GM04503 (cell line): ENCODE results near the gene DCP2.

Experiments used
- DNase-seq: peaks from one replicate; pipeline ENCODE4 v3.0.0-alpha.2; 2012; ENCODE audit warnings: low read depth

Gene DCP2

GRCh38 chr5:113047733-113048652, 71.4 kb downstream of the DCP2 start:
- no peak for DNase-seq

GRCh38 chr5:113048931-113049330, 72.3 kb downstream of the DCP2 start:
- no peak for DNase-seq

DNA sequence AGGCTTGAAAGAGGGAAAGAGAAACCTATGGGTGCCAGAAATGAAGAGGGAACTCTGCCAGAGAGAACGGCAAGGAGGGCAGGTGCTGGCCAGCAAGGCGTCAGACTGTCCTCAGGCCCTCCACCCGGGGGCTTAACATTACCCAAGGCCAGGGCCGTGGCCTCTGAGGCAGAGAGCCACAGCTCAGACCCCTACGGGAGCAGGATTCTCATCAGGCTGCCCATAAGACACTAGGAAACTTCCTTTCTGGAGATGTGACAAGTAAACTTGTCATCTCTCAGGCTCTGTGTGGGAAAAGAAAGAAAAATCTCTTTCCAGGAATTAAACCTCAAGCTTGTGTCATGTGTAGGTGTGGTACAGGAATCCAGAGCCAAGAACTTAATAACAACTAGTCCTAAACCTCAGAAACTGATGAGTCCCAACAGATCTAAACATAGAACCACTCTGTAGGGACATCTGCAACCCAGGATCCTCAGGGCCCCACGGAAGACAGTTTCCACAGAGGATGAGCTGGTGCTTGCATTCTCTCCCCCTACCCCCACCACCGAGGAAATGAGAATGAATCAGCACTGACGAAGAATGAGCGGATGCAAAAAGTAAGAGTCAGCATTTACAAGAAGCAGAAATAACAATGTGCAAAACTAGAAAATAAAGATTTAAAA, 74.3 kb downstream of the DCP2 start:
- peak; percentile 64 for DNase-seq

DNA sequence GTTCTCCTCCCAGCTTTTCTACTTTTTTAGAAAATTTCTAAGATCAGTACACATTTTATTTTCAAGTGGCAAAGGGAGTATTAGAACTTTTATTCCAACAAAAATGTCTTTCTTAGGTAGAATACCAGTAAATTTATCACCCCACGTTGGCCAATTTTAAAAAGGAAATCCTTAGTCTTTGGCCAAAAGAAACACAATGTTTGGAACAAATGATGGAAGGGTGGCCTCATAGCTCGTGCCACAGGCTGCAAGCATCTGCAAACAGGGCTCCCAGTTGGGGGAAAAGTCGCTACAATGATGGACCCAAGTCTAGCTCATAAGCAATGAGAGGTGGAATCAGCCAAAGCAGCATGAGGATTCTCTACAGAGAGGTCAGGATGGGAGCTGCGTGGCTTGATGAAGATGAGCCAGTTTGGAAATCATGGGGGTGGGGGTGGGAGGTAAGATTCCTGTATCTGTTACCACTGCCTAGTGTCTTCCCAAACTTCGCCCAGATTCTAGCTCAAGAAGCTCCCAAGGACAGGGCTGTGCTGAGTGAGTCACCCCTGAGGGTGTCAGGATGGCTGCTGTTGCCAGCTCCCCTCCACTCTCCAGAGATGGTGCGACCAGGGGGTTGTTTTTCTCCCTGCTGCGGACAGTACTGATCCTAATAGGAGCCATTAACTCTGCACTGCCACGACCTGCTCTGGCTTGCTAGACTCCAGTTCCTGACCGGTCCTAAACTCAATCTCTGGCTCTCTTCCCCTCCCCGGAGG, 75.6 kb downstream of the DCP2 start:
- DNase-seq, result no peak

- no peak for DNase-seq
These were observed 77.0 kb downstream of the DCP2 start for GRCh38 chr5:113053511-113053995.

DNA sequence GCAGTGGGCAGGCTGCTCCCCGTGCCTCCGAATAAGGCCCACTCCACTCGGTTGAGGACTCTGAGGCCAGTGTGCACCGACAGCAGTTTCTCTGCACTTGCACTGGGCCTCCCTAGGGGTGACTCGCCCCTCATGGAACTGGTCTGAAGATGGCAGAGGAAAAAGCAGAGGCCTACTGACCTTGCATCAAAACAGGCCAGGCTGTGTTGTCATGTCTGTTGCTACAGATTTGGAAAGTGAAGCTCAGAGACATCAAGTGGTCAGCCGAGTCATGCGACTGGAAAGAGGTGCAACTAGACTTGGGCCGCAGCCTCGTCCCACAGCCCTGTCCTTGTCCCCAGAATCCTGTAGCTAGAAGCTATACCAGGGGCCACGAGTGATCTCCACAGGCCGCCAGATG, 78.3 kb downstream of the DCP2 start:
- no peak for DNase-seq

GRCh38 chr5:113056988-113057387, 80.4 kb downstream of the DCP2 start:
- DNase-seq, result no peak

GRCh38 chr5:113057557-113057984, 81.0 kb downstream of the DCP2 start:
- DNase-seq, result no peak

DNA sequence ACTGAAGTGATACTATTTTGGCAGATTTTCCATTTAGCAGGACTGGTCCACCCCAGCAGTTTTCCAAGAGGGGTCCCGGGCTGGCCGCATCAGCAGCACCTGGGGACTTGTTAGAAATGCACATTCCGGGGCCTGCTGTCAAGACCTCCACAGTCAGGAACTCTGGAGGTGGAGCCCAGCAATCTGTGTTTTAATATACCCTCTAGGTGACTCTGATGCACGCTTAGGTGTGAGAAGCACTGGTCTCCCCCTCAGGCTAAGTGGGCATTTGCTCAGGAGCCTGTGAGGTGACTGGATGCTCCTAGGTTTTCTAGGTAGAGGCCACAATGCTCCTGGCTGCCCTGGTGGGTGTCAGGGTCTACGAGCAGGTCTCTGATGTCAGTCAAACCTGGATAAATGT, 81.7 kb downstream of the DCP2 start:
- no peak for DNase-seq

DNA sequence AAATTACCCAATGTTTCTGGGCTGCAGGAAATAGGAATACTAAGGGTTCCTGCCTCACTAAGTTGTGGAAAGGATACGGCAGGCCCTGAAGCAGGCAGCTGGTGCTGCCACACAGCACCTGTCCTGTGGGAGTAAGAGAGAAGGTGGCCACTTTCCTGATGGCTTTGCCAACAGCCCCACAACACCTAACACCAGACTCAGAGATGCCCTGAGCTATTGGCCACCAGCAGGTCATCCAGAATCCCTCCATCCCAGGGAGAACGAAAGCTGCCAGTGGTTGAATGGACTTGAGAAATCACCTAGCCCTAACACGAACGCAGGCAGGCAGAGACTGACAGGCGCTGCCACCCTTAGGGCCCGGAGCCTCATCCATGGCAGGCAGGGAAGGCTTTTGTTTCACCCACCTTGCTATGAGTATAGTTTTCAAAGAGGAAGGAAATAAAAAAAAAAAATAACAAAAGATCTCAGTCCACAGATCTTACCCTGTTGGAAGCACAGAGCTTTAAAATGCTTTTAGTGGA, 82.2 kb downstream of the DCP2 start:
- DNase-seq, result no peak

DNA sequence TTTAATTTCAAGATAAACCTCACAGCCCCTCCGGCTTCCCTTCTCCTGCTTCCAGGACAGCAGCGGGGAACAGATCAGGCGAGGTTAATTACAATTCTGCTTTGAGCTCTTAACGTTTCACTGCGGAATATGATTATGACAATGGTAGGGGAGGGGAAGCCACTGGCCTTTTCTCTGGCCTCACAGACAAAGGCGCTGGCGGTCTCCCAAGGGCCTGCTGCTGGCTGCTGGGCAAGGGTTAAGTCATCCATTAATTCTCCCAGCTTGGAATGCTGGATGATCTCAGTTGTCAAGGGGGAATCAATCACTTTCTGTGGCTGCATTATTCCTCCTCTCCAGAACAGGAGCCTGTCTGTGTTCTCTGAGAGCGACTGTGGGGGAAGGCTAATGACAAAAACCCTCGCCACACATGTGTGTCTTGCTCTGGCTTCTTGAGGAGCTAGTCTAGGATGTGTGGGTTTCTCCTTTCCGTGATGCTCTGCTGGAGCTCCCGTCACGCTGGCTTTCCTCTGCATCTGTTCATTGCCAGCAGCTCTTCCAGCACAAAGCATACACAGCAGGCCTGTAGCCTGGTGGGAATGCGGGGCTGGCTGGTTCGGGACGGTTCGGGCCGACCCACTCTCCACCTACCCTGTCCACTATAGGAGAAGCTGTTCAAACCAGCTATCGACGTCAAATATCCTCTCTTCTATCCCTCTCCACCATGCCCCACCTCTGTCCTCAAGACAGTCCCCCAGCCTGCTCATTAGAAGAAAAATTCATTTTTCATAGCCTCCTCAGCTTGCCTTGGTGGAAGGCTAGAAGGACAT, 82.8 kb downstream of the DCP2 start:
- no peak for DNase-seq

GRCh38 chr5:113060408-113061025, 83.9 kb downstream of the DCP2 start:
- DNase-seq, result no peak

DNA sequence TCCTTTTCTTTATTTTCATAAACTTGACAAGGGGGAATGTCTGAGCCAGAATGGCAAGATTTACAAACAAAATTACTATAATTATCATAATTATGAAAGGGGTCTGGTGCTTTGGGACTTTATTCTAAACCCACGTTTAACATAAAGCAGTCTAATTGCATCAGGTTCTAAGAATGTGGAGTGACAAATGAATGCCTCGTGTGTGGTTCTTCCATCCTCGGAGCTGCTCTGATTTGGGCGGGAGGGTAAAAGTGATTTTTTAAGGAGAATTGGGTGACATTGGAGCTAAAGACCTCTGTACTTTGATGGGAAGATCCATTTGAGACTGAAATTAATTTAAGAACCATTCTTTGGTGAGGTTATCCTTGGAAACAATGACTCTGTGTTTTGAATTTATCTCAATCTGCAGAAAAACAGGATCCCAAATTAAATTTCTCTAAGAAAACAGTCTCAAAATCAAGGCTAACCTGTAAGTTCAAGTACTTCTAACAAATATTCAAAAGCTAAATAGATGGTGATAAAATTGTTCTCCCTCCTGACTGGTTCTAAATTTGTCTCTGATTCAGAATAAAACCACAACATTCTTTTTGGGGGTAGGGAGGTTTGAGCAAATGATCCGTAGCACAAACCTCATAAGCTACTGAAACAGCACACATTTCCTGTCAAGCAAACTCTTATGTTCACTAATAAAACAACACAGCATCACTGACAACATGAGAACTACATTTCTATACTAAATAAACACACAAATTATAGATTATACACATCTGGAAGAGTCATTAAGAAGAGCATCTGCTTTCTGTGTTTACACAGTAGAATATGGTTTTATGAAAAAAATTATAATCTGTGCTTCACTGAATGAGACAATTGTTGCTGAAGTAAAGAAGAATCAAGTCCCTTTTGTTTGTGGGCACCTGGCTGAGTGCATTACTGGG, 85.5 kb downstream of the DCP2 start:
- DNase-seq, result no peak

DNA sequence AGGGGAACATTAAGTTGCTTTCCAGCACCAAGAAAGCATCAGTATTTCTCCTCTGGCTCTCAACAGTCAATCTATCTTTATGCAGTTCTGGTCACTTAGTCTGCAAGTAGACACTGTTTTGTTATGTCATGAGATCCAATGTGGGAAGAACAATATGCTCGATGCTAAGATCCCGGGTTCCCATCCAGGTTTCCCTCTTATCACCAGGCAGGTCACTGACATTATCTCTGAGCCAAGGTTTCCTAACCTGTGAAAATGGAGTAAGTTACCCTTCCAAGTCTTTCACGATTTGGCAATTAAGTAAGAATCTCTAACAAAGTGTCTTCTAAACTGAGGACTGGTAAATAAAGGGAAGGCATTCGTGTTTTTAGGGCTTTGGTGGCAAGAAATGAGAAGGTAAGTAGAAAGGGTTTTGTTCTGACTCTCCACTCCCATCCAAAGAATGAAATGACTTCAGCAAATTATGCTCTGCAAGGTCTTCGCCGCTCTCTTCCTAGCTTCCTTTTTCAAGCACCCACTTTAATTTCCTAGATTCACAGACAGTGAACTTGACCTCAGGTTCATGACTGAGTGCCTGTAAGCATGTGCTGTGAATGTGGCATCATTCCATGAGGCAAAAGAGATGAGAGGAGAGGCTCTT, 86.4 kb downstream of the DCP2 start:
- no peak for DNase-seq

- DNase-seq, result no peak
These were observed 87.3 kb downstream of the DCP2 start for GRCh38 chr5:113063927-113064326.

DNA sequence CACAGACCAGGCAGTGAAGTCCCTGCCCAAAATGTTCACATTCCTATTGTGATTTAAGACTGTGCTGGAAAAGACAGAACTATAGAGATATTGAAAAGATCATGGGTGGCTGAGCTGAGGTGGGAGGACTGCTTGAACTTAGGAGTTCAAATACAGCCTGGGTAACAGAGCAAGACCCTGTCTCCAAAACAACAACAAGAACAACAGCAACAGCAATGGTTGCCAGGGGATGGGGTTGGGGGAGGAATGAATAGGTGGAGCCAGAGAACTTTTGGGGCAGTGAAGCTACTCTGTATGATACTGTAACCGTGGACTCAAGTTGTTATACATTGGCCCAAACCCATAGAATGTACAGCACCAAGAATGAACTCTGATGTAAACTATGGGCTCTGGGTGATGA, 88.2 kb downstream of the DCP2 start:
- DNase-seq, result no peak

DNA sequence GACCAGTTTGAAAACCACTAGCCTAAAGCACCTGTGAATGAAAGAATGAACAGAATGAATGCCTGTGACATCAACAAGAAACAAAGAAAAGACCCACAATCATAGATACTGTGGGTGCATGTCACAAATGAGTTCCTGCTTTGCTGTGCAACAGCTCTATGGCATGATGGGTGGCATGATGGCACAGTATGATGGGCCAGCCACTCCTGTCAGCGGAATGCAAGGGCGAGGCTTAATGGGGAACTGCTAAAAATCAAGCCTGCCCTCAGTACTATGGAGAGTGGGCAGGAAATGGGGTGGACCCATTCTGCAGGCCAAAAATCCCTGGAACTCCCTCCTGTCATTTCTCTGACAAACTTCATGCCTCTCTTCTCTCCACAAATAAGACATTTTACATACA, 89.0 kb downstream of the DCP2 start:
- no peak for DNase-seq

DNA sequence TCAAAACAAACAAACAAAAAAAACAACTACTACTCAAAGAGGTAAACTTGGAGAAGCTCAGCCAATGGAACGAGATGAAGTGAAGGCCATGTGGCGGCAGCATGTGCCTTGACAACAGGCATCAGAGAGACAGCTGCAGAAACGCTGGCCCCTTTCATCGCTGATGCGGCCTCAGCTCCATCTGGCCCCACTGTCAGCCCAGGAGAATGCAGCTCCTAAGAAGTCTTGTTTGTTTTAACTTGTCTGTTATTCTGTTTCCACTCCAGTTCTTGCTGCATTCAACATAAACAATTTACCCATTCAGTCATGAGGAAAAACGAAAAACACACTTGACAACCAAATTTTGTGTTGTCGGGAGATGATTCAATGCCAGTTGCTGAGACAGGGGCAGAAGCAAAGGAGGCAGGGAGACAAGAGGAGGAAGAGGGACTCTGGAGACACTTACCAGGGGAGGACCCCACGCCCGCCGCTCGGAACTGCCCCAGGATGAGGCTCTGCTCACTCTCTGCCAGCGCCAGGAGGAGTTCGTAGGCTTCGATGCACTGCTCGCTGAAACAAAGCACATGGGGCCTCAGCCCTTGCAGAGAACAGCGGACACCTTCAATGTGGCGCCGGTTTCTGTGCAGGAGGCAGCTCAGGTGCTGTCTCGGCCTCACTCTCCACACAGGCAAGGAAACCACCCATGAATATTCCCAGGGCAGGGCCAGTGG, 91.2 kb downstream of the DCP2 start:
- DNase-seq, result no peak

DNA sequence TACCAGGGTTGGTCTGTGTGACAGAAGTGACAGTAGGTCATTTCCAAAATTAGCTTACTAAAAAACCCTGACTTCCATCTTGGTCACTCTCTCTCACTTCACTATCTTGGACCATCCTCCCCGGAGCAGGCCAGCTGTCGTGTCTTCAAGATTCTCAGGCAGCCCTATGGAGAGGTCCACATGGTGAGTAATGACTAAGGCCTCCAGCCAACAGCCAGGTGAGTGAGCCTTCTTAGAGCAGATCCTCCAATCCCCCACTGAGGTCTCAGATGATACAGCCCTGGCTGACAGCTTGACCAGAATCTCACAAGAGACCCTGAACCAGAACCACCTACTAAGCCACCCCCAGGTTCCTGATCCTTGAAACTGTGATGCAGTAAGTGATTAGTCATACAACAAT, 92.0 kb downstream of the DCP2 start:
- no peak for DNase-seq
